Measurements from ENCODE around the gene SOHLH2.

SOHLH2 gene

DNA sequence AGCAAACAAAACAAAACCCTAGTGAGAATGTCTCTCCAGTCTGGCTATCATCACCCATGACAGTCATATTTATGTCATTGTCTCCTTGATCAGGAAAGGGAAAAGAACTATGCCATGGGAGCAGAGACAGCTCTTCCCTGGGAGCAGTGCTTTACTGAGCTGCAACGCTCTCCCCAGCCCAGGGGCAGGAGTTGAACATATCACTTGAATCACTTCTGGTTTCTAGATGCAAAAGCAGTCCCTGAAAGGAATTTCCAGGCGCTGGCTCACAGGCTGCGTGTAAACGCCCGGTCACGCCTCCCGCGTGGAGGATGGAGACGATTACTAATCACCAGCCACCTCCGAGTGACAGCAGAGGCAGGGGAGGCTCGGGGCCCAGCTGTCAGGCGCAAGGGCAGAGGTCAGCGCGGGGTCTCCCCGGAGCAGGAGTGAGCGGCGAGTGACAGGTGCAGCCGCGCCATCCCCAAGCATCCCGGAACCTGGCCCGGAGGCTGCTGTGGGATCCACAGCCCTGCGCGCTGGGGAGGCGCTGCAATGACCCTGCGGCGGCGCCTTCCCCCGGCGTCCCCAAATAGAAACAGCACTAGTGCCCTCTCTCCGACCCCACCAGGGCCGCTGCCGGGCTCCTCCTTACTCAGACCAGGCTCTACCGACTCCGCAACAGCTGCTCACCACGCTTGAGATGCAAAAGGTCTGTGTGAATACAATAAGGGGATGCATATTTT, 59.6 kb downstream of the SOHLH2 start:
- peak; percentile 12 for DNase-seq (ENCODE audit: low read depth)
- no peak overlapping the region for H3K4me3 ChIP-seq (ENCODE audit: low read length)
- TF ChIP-seq, protein P1, sequence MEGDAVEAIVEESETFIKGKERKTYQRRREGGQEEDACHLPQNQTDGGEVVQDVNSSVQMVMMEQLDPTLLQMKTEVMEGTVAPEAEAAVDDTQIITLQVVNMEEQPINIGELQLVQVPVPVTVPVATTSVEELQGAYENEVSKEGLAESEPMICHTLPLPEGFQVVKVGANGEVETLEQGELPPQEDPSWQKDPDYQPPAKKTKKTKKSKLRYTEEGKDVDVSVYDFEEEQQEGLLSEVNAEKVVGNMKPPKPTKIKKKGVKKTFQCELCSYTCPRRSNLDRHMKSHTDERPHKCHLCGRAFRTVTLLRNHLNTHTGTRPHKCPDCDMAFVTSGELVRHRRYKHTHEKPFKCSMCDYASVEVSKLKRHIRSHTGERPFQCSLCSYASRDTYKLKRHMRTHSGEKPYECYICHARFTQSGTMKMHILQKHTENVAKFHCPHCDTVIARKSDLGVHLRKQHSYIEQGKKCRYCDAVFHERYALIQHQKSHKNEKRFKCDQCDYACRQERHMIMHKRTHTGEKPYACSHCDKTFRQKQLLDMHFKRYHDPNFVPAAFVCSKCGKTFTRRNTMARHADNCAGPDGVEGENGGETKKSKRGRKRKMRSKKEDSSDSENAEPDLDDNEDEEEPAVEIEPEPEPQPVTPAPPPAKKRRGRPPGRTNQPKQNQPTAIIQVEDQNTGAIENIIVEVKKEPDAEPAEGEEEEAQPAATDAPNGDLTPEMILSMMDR (IDR thresholded peaks at IDR 0.05; ENCODE audit: insufficient read depth, low read depth, low read length, missing control alignments), result no peak

DNA sequence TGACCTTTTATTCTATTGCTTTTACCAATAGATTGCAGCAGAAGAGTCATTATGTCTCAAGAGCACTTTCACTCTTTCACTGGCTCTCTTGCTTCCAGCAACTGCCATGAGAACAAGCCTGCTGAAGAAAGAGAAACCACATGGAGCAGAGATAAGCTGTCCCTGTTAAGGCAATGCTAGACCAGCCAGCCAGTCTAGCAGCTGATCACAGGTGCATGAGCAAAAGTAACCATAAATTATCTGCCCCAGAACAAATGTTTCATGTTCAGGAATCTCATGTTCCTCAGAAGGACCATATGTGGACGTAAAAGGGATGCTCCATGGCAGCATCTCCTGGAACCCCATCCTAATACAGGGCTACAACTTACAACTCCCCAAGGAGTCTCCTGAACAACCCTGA, 62.8 kb downstream of the SOHLH2 start:
- TF ChIP-seq, protein P1 (IDR thresholded peaks at IDR 0.05; ENCODE audit: insufficient read depth, low read depth, low read length, missing control alignments), result no peak
- no peak overlapping the region for H3K4me3 ChIP-seq (ENCODE audit: low read length)
- no peak for DNase-seq (ENCODE audit: low read depth)

DNA sequence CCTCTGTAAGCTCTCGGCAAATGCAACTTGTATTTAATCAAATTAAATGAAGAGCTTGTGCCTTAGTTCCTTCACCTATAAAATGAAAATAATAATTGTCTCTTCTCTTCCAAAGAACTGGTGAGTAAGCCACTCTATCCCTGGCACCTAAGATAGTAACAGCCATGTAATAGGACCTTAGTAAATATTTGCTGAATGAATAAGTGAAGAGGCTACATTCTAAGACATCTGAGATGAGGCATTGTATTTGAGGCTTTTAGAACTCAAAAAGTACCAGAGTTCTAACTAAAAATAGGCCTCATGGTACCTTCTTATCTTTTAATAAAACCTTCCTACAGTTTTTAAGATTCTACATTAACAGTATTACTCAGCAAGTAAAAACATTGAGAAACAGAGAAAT, 65.9 kb downstream of the SOHLH2 start:
- DNase-seq (ENCODE audit: low read depth), result no peak
- TF ChIP-seq, protein P1 (IDR thresholded peaks at IDR 0.05; ENCODE audit: insufficient read depth, low read depth, low read length, missing control alignments), result no peak
- H3K4me3 ChIP-seq (ENCODE audit: low read length), result no peak overlapping the region

DNA sequence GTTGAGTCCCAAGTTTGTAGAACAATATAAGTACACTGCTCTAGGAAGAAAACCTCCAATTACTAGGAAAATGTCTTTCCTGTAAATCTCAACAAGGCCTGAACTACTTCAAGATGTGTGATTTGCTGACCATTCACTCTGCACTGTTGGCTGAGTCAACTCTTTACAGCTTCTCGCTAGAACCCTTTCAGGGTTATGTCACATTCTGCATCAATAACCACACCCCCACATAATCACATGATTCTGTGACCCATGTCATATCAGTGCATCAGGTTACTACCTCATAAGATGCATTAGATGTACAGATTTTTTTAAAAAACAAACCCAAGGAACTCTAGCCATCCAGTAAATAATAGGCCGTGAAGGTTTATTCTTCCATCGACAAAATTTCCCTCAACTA, 67.0 kb downstream of the SOHLH2 start:
- no peak for DNase-seq (ENCODE audit: low read depth)
- TF ChIP-seq, protein P1 (IDR thresholded peaks at IDR 0.05; ENCODE audit: insufficient read depth, low read depth, low read length, missing control alignments), result no peak
- no peak overlapping the region for H3K4me3 ChIP-seq (ENCODE audit: low read length)

DNA sequence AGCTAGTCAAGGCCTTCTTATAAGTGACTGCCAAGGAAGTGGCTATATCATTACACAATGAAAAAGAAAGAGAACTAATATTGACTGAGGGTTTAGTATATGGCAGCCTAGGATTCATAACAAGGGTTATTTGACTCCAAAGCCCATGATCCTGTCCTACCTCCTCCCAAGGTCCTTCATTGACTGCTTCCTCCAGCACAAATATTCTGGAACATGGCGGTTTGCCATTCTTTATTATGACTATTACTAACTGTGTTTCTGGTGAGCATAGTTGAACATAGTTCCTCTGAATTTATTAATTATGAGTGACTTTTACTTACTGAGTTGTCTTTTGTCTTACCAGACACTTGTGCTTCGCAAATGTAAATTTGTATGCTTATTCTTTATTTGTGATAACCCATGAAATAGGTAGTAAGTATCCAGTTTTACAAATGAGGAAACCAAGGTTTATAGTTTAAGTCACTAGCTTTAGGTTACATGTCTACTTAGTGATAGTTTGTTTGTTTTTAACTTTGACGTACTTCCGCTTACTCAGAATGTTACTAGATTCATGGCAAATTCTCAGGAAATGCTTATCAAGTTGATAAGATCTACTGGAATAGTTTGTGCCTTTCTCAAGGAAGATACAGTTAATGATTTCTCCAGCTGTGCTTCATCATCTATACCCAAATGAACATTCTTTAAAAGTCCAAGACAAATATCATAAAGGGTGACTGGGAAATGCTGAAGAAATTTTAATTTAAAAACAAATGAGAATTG, 67.7 kb downstream of the SOHLH2 start:
- DNase-seq (ENCODE audit: low read depth), result no peak
- no peak overlapping the region for H3K4me3 ChIP-seq (ENCODE audit: low read length)
- TF ChIP-seq, protein P1 (IDR thresholded peaks at IDR 0.05; ENCODE audit: insufficient read depth, low read depth, low read length, missing control alignments), result no peak

DNA sequence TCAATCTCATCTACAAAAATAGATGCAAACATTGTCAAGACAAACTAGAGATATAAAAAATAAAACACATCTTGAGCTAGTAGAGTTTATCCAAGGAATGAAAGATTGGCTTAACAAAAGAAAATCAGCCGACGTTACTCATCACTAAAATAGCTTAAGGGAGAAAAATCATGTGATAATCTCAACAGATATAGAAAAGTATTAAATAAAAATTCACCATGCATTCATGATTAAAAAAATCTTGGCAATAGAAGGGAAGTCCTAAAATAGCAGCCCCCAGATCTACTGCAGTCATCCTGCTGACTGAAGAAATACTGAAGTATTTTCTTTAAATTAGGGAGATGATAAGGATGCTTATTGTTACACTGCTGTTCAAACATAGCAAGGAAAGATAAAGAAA, 70.6 kb downstream of the SOHLH2 start:
- TF ChIP-seq, protein P1 (IDR thresholded peaks at IDR 0.05; ENCODE audit: insufficient read depth, low read depth, low read length, missing control alignments), result no peak
- no peak overlapping the region for H3K4me3 ChIP-seq (ENCODE audit: low read length)
- no peak for DNase-seq (ENCODE audit: low read depth)
